NCI-H2196 (cell line): ENCODE results near the gene EZH1.

Source experiments
- DNase-seq: peaks from one replicate; lab custom pipeline; 2025; ENCODE audit not compliant: unreplicated experiment; lab: John Stamatoyannopoulos, UW

EZH1 gene

DNA sequence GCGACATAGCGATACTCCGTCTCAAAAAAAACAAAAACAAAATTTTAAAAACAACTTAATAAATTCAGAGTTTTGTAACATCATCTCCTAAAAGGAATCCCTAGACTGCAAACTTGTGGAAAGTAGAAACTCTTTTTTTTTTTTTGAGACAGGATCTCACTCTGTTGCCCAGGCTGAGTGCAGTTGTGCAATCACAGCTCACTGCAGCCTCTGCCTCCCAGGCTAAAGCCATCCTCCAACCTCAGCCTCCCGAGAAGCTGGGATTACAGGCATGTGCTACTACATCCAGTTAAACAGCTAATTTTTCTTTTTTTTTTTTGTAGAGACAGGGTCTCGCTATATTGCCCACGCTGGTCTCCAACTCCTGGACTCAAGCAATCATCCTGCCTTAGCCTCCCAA is 19.7 kb downstream of the EZH1 start:
- no peak for DNase-seq

DNA sequence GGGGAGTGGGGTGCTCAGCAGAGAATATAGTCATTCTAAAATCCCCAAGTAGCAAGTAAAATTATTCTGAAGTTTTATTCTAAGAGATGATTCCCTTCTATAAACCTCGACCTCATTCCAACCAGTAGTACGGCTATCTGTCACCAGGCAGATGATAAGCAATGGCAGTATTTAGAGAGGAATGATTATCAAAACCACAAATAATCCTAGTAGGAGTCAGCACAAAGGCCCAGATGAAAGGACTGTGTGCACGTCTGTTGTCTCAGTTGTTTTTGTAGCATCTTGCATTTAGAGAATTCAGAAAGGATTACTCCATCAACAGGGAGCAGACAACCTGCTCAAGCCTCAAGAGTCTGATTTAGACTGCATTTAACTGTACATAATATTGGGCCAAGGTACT is 21.2 kb downstream of the EZH1 start:
- no peak for DNase-seq

DNA sequence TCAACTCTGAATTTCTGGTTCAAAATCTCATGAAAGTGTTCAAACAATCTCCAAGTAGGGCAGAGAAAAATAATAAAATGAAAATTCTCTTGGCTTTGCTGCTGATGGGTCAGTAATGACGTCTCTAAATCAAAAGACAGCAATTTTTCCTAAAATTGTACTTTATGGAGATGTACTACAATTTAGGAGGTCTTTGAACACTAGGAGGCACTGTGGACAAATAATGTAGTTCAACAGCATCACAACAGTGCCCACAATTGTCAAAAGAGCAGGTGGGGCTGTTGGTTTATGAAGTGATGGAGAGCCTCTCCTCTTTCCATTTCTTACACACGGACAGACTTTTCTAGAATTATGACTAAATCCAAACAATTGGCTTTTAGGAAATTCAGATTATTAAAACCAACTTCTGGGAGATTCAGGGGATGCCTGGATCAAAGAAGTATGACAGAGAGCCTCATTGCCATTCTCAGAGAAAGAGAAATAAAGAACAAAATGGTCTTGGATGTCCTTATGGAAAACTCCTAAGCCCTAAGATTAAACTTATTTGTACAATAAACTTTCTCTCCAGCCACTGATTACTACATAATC is 23.8 kb downstream of the EZH1 start:
- peak; percentile 62 for DNase-seq

DNA sequence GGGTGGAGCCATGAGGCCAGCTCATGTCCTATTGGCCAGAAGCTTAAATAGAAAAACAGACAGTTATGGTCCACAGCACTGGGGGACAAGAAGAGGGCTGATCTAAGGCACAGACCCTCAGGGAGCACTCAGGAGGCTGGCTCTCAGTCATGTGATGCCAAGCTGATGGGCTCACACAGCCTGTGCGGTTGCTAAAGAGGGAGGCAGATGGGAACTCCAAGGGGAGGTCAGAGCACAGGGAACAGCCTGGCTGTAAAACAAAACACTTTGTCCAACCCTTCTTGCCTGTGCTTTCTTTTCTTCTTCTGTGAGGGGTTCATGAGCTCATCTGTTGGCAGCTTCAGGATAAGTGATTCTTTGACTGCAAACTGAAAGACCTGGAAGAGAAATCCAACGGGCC is 35.3 kb downstream of the EZH1 start:
- no peak for DNase-seq

DNA sequence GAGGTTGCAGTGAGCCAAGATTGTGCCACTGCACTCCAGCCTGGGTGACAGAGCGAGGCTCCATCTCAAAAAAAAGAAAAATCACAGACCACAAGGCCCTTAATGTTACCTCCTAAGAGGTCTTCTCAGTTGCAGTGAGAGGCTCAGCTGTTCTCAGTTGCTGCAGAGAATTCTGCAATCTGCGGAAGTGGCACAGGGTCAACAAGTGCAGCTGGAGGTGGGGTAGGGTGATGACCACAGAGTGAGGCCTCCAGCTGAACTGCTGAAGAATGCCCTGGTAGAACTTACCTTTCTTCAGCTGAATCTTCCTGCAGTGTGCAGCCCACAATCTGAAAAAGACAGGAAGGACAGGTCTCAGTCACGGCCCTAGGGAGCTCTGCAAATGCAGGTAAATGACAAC is 36.3 kb downstream of the EZH1 start:
- no peak for DNase-seq

GRCh38 chr17:42706732-42707131 is 38.1 kb downstream of the EZH1 start:
- no peak for DNase-seq

DNA sequence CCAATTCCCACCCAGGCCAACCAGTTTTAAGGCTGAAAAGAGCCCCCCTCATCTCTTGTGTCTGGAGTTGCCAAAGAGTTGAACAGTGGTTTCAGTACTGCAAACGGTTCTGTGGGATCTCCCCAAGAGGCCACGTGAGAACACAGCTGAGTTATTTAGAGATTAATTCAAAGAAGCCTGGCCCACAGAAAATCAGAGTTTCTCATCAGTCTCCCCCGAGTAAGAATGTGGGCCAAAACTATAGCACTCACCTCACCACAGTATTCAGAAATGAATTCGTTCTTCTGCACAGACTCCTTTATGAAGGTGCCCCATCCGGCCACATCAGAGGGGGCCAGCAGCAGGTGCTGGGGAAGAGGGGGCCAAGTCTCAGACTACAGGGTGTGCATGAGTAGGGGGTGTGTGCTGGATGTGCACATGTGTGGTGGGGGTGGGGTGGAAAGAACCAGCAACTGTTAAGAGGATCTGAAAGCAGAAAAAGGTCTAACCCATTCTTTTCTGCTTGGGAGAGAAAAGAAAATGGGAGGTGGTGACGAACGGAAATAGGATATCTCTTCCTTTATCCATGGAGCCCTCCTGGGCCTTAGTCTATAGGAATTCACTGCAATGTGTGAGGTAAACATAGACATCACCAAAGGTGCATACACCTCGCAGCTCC is 39.9 kb downstream of the EZH1 start:
- DNase-seq: no peak

- DNase-seq: no peak
These were observed 40.4 kb downstream of the EZH1 start for GRCh38 chr17:42704490-42704836.

DNA sequence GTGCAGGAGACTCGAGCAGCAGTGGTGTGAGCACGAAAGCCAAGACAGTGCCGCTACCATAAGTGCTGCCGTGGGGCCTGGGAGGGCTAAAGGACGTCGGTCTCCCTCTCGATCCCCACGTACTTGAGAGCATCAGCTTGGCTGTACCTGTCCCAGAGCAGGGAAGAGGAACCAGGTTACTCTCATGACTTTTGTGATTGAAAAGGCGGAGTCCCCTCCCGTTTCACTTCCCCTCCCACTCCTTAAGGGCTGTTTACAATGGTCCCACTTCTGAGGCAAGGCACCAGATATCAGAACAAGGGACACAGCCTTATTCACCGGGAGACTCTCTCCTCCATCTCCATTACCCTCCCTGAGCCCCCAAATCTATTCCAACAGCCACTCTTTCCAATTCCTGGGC is 42.4 kb downstream of the EZH1 start:
- DNase-seq: no peak

- no peak for DNase-seq
These were observed 44.1 kb downstream of the EZH1 start for GRCh38 chr17:42700586-42701289.

GRCh38 chr17:42699415-42699740 is 45.5 kb downstream of the EZH1 start:
- no peak for DNase-seq

DNA sequence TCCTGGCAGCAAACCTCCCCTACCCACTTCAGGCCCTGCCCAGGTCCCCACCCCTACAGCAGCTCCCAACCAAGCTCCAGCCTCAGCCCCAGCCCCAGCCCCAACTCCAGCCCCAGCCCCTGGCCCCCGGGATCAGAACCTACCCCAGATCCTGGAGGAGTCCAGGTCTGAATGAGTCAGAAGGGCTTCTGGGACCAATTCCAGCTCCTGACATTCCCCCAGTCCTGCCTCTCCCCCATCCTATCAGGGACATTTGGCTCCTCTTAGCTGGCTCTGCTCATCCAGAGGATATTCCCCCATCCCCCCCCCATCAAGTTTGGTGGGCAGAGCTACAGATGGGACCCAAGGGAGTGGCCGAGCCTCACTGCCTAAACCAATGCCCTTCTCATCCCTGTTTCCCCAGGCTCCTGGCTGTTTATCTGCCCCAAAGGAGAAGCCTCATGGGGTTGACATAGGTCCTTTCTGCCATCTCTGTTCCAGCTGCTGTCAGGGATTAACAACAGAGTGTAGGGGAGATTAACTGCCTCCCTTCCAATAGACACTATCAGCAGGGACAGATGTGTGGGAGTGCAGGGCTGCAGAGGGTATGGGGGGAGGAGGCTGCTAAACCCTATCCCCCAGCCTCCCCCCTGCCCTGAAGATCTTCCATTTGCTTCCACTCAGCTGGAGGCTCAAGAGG is 46.0 kb downstream of the EZH1 start:
- no peak for DNase-seq

GRCh38 chr17:42697108-42697811 is 47.6 kb downstream of the EZH1 start:
- no peak for DNase-seq

GRCh38 chr17:42695500-42695899 is 49.3 kb downstream of the EZH1 start:
- no peak for DNase-seq

GRCh38 chr17:42694524-42694923 is 50.3 kb downstream of the EZH1 start:
- no peak for DNase-seq

- no peak for DNase-seq
These were observed 52.4 kb downstream of the EZH1 start for GRCh38 chr17:42692489-42692888.

GRCh38 chr17:42691021-42691545 is 53.8 kb downstream of the EZH1 start:
- no peak for DNase-seq

- DNase-seq: no peak
These were observed 54.2 kb downstream of the EZH1 start for GRCh38 chr17:42690596-42690995.

DNA sequence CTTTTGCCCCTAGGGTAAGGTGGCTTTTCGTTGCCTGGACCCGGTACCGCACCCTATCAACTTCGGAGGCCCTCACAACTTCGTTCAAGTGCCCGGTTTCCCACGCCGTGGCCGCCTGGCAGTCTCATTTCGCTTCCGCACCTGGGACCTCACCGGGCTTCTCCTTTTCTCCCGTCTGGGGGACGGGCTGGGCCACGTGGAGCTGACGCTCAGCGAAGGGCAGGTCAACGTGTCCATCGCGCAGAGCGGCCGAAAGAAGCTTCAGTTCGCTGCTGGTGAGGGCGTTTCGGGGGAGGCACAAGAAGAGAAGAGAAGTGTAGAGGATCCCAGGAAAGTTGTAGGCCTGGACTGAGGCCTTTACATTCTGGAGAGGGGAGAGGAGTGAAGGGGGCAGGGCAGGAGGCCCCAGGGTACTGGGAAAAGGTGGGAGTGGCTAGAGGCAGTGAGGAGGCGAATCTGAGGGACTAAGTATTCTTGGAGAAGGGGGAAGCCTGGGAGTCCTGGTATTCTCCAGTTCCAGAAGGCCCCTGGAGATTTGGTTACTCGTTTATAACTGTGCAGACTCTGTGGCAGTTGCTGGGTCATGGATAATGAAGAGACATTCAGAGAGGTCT is 57.0 kb downstream of the EZH1 start:
- DNase-seq: no peak

DNA sequence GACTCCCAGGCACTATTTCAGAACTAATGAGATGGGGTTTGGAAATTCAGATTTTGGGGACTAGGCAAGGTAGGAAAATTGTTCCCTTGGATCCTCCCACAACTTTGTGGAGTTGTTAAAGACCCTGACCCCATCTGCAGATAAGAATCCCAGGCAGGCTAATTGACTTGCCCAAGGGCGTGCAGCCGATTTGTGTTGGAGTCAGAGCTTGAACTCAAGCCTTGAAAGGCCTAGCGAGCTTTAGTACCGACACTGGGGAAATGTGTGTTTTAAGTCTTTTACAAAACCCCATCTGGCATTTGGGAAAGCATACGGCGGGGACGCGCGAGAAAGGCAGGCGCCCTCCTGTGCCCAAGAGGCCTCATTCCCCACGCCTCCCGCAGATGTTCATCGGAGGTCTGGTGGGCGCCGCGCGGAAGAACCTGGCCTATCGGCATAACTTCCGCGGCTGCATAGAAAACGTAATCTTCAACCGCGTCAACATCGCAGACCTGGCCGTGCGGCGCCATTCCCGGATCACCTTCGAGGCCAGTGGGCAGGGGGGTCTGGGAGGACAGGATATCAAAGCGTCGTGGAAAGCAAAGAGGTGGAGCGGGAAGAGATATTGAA is 58.2 kb downstream of the EZH1 start:
- DNase-seq: no peak

DNA sequence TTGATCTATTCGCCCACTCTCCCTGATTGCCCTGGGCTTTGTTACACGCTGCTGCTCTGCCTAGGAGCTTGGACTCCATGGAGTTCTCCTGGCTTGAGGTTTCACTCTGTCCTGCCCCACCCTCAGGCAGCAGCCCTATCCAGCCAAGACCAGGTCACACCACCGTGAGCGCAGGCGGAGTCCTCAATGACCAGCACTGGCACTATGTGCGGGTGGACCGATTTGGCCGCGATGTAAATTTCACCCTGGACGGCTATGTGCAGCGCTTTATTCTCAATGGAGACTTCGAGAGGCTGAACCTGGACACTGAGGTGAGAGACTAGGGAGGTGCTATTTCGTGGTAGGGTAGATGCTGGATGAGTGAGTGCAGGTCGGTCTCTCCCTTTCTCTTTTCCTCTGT is 59.0 kb downstream of the EZH1 start:
- DNase-seq: no peak
